HepG2 (cell line): Measurements from ENCODE around the gene MVP. TPM values are rescaled to one million over a fixed set of nuclear protein-coding genes. Genes with fewer than 3 reads are reported as not detected.

Experiments
- ATM ChIP-seq: fragments of 450-650 bp; IDR thresholded peaks from 2 replicates; pipeline ENCODE4 v1.7.1; 2017; ENCODE audit warnings: mild to moderate bottlenecking, borderline replicate concordance
- CERS6 ChIP-seq: sonication (generic); formaldehyde crosslinking; IDR thresholded peaks from 2 replicates; pipeline ENCODE4 v1.5.0; 2020; ENCODE audit warnings: missing genetic modification reagents
- DR1 ChIP-seq: sonication (generic); formaldehyde crosslinking; IDR thresholded peaks from 2 replicates; pipeline ENCODE4 v1.8.0; 2021; ENCODE audit warnings: mild to moderate bottlenecking, missing genetic modification reagents, inconsistent platforms
- EP300 ChIP-seq, 3 experiments: sonication (generic) in 1 of 3; formaldehyde crosslinking in 1 of 3; IDR thresholded peaks; 2 replicates each; pipeline versions ENCODE4 v1.5.1 to v1.6.1; 2011 to 2020; ENCODE audit warnings: low read depth in 2 of 3, low read length in 2 of 3, borderline replicate concordance in 1 of 3, improper control_type of control experiment in 1 of 3, mild to moderate bottlenecking in 1 of 3, missing genetic modification reagents in 1 of 3, moderate library complexity in 1 of 3
- HMGXB3 ChIP-seq: sonication (generic); formaldehyde crosslinking; IDR thresholded peaks from 2 replicates; pipeline ENCODE4 v1.4.0; 2020; ENCODE audit warnings: missing genetic modification reagents, borderline replicate concordance
- HNRNPL ChIP-seq: fragments of 200-400 bp; formaldehyde crosslinking; IDR thresholded peaks from 2 replicates; pipeline ENCODE4 v1.6.1; 2017; ENCODE audit warnings: mild to moderate bottlenecking, low read depth, low read length
- ISX ChIP-seq: sonication (generic); formaldehyde crosslinking; conservative IDR thresholded peaks from 2 replicates; pipeline ENCODE4 v1.5.0; 2020; ENCODE audit warnings: missing genetic modification reagents
- MYC ChIP-seq: sonication (generic); formaldehyde crosslinking; IDR thresholded peaks from 2 replicates; pipeline ENCODE4 v1.9.0; 2021; ENCODE audit warnings: missing genetic modification reagents, borderline replicate concordance
- NR1H2 ChIP-seq: sonication (generic); formaldehyde crosslinking; IDR thresholded peaks from 2 replicates; pipeline ENCODE4 v1.8.1; 2022; ENCODE audit warnings: low read depth, missing genetic modification reagents, borderline replicate concordance
- PRPF4 ChIP-seq: fragments of 200-400 bp; formaldehyde crosslinking; IDR thresholded peaks from 2 replicates; pipeline ENCODE4 v1.6.1; 2016; ENCODE audit warnings: low read length, low read depth; ENCODE audit not compliant: poor library complexity, severe bottlenecking
- ZFX ChIP-seq: sonication (generic); formaldehyde crosslinking; IDR thresholded peaks from 2 replicates; pipeline ENCODE4 v1.4.0; 2020; ENCODE audit warnings: mild to moderate bottlenecking, low read depth, missing genetic modification reagents, moderate library complexity
- ZNF180 ChIP-seq: sonication (generic); formaldehyde crosslinking; IDR thresholded peaks from 2 replicates; pipeline ENCODE4 v1.4.0; 2020; ENCODE audit warnings: low read depth, missing genetic modification reagents, borderline replicate concordance
- ZNF224 ChIP-seq: sonication (generic); formaldehyde crosslinking; IDR thresholded peaks from 2 replicates; pipeline ENCODE4 v1.5.0; 2020; ENCODE audit warnings: mild to moderate bottlenecking, missing genetic modification reagents
- polyA plus RNA-seq, 8 experiments: library from polyadenylated mRNA; depleted of rRNA in 3 of 8; stranded (reverse) in 7 of 8; unstranded in 1 of 8; fragments of >200 nt; fragmentation: Illumina TruSeq in 4 of 8; extraction: Trizol in 4 of 8; gene quantifications; 2 replicates each; pipeline versions ENCODE4 v1.2.1 to v1.2.3, GENCODE V29; 2011 to 2016; ENCODE audit warnings: low read depth in 4 of 8, missing spikeins in 1 of 8, mixed read lengths in 1 of 8; ENCODE audit not compliant: insufficient read depth in 1 of 8
- total RNA-seq, 5 experiments: library from RNA; depleted of rRNA; stranded (reverse); fragments of >200 nt; fragmentation: Illumina TruSeq; extraction: Trizol; gene quantifications; 2 replicates each; pipeline ENCODE4 v1.2.3, GENCODE V29; 2016; ENCODE audit warnings: low read depth in 1 of 5
- TF ChIP-seq, protein P1 (sequence below): sonication (generic); formaldehyde crosslinking; IDR thresholded peaks from 2 replicates; pipeline ENCODE4 v1.4.0; 2020; ENCODE audit warnings: missing genetic modification reagents, borderline replicate concordance
- TF ChIP-seq, protein P2 (sequence below): sonication (generic); formaldehyde crosslinking; IDR thresholded peaks from 2 replicates; pipeline ENCODE4 v1.4.0; 2020; ENCODE audit warnings: mild to moderate bottlenecking, missing genetic modification reagents

The MVP gene
- total and polyA plus RNA-seq, 2 of the 13 experiments (the other 11 are each of a cell fraction or from before 2014, with no cell fraction given) = 22.9 to 43.5 TPM

DNA sequence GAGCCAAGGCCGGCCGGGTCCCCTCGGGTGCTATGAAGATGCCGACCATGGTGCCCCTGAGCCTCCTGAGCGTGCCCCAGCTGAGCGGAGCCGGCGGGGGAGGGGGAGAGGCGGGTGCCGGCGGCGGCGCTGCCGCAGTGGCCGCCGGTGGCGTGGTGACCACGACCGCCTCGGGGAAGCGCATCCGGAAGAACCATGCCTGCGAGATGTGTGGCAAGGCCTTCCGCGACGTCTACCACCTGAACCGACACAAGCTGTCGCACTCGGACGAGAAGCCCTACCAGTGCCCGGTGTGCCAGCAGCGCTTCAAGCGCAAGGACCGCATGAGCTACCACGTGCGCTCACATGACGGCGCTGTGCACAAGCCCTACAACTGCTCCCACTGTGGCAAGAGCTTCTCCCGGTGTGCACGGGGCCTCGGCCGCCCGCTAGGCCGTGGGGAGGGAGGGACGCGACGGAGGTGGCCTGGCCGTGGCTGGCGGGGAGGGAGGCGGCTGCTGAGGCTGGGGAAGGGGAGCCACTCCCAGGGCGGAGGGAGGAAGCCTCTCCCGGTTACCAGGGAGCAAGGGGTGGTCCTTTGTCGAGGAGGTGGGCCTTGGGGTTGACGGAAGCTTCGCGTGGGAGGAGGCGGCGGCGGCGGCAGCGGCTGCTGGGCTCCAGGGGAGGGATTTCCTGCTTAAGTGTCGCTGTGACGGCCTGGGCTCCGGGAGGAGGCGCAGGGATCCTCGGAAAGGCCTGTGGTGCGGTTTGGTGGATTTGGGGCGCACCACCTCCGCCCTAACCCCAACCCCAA, 12.6 kb upstream of the MVP start (continued):
- TF ChIP-seq HMGXB3 (CRISPR knock-in tag) (0 out of 2 replicates have a peak, but pooled peaks have one; percentile 31), CERS6 (CRISPR knock-in tag) (peak; percentile 98), ZNF180 (CRISPR knock-in tag) (0 out of 2 replicates have a peak, but pooled peaks have one; percentile 86), HNRNPL (peak; percentile 92), ISX (peak; percentile 95; the same call in 1 of the 2 replicates), DR1 (CRISPR knock-in tag) (peak; percentile 86), EP300 (IDR thresholded peaks at IDR 0.05; ENCODE audit: low read depth in 2 of 2, low read length in 2 of 2) (no peak), EP300 (CRISPR knock-in tag; IDR thresholded peaks at IDR 0.05; ENCODE audit: borderline replicate concordance) (0 out of 2 replicates have a peak, but pooled peaks have one; percentile 13), ZNF224 (CRISPR knock-in tag) (peak; percentile 94), MYC (CRISPR knock-in tag) (peak; percentile 98), ATM (no peak), PRPF4 (no peak), NR1H2 (CRISPR knock-in tag) (peak; percentile 94; the same call in 1 of the 2 replicates), ZFX (CRISPR knock-in tag) (peak; percentile 97)
- TF ChIP-seq, protein P1, sequence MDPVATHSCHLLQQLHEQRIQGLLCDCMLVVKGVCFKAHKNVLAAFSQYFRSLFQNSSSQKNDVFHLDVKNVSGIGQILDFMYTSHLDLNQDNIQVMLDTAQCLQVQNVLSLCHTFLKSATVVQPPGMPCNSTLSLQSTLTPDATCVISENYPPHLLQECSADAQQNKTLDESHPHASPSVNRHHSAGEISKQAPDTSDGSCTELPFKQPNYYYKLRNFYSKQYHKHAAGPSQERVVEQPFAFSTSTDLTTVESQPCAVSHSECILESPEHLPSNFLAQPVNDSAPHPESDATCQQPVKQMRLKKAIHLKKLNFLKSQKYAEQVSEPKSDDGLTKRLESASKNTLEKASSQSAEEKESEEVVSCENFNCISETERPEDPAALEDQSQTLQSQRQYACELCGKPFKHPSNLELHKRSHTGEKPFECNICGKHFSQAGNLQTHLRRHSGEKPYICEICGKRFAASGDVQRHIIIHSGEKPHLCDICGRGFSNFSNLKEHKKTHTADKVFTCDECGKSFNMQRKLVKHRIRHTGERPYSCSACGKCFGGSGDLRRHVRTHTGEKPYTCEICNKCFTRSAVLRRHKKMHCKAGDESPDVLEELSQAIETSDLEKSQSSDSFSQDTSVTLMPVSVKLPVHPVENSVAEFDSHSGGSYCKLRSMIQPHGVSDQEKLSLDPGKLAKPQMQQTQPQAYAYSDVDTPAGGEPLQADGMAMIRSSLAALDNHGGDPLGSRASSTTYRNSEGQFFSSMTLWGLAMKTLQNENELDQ (CRISPR knock-in tag) = no peak
- TF ChIP-seq, protein P2, sequence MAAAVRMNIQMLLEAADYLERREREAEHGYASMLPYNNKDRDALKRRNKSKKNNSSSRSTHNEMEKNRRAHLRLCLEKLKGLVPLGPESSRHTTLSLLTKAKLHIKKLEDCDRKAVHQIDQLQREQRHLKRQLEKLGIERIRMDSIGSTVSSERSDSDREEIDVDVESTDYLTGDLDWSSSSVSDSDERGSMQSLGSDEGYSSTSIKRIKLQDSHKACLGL = peak; percentile 99
